Gastroesophageal sphincter (tissue), 4 donors: ENCODE results near the gene PCBD2. TPM values are rescaled to one million over a fixed set of nuclear protein-coding genes. Genes with fewer than 3 reads are reported as not detected.
"Not testable (repeated sequence)": the region's sequence is repeated elsewhere in the genome, so short reads cannot be mapped to it uniquely, and the experiment has no call there.

ENCODE experiments used
- ATAC-seq: fragments of 150-250 bp; one replicate; pipeline ENCODE4 v1.9.1; 2016; ENCODE audit warnings: mild to moderate bottlenecking, moderate library complexity
- H3K27ac ChIP-seq, 4 donors: fragments of 200-600 bp; sonication (generic) in 3 of 4; 1 replicate in 3 of 4; 2 replicates in 1 of 4; pipeline ENCODE4 v1.5.1; 2016 to 2019
- H3K27me3 ChIP-seq: fragments of 200-600 bp; sonication (generic); one replicate; pipeline ENCODE4 v1.5.1; 2019
- H3K36me3 ChIP-seq, 2 donors: fragments of 200-600 bp; sonication (generic); one replicate each; pipeline ENCODE4 v1.5.1; 2019; ENCODE audit warnings: control low read depth in 1 of 2
- H3K4me1 ChIP-seq, 3 donors: fragments of 200-600 bp; sonication (generic); 1 replicate in 2 of 3; 2 replicates in 1 of 3; pipeline ENCODE4 v1.5.1; 2016 to 2019; ENCODE audit warnings: control low read depth in 2 of 3
- H3K4me3 ChIP-seq, 2 donors: fragments of 200-600 bp; sonication (generic); one replicate each; pipeline ENCODE4 v1.5.1; 2019; ENCODE audit warnings: mild to moderate bottlenecking in 1 of 2, moderate library complexity in 1 of 2
- H3K9me3 ChIP-seq, 3 donors: fragments of 200-600 bp; sonication (generic); one replicate each; pipeline ENCODE4 v1.5.1; 2017 to 2019; ENCODE audit warnings: control low read depth in 2 of 3
- EP300 ChIP-seq: sonication (generic); formaldehyde crosslinking; IDR thresholded peaks from one replicate; pipeline ENCODE4 v1.6.1; 2017; ENCODE audit warnings: antibody characterized with exemption, mild to moderate bottlenecking
- POLR2A ChIP-seq, 2 donors: fragments of 450-650 bp; IDR thresholded peaks; one replicate each; pipeline ENCODE4 v1.6.1; 2017; ENCODE audit warnings: antibody characterized with exemption in 2 of 2, mild to moderate bottlenecking in 2 of 2, moderate library complexity in 1 of 2
- POLR2AphosphoS5 ChIP-seq: sonication (generic); formaldehyde crosslinking; IDR thresholded peaks from one replicate; pipeline ENCODE4 v1.6.1; 2017; ENCODE audit warnings: antibody characterized with exemption
- WGBS, 2 donors: methylation state at CpG; one replicate each; pipeline ENCODE4 v1.1.5; 2018; ENCODE audit warnings: low coverage in 1 of 2; 5-methylcytosine and 5-hydroxymethylcytosine counted together
- total RNA-seq, 4 donors: library from RNA; depleted of rRNA; stranded (reverse); fragments of >200 nt; gene quantifications; one replicate each; pipeline ENCODE4 v1.1.0, GENCODE V29; 2016
- TF ChIP-seq, protein P1 (sequence below), 4 experiments: fragments of 200-600 bp in 2 of 4; fragments of 450-650 bp in 2 of 4; sonication (generic) in 1 of 4; IDR thresholded peaks; one replicate each; pipeline ENCODE4 v1.5.1; 2017 to 2019; ENCODE audit warnings: antibody characterized with exemption in 4 of 4, mild to moderate bottlenecking in 2 of 4, moderate library complexity in 2 of 4

Gene PCBD2
- total RNA-seq, 4 donors from 2014 or later: 8.3 to 10.8 (median 9.5) TPM

DNA sequence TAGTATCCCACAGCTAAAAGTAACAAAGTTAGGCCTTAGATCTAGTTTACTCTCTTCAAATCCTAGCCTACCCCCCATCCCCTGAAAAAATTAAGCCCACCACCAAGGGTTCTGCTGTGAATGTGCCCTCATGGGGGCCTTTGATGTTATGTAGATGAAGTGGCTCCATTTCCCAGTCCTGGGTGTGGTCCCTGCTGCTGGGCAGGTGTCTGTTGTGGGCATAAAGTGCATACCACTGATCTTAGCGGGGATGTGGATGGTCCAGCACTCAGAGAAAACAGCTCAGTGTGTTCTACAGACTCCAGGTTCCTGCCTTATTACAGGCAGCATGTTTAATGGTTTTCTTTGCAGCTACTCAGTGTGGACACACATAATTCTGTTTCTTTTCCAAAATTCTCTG is 1.9 kb downstream of the PCBD2 start:
- ATAC-seq: no peak

GRCh38 chr5:134910752-134911151 is 5.8 kb downstream of the PCBD2 start:
- not testable (repeated sequence) for H3K9me3 ChIP-seq, H3K4me3 ChIP-seq, ATAC-seq, H3K27ac ChIP-seq, H3K27me3 ChIP-seq, H3K4me1 ChIP-seq
- WGBS, 2 donors: 80 to 100% methylated on average over 1 of the region's 2 CpGs
- H3K36me3 ChIP-seq: peaks cover 0 to 54% of the 10 kb centered on the region in 2 donors

More for the DNA sequence above, 1.9 kb downstream of the PCBD2 start:
- Histone ChIP-seq H3K27me3 (no peaks in the 10 kb centered on the region), H3K36me3 (peaks cover 0 to 23% of the 10 kb centered on the region in 2 donors), H3K4me3 (no peak overlapping the region), H3K9me3 (no peaks in the 10 kb centered on the region), H3K27ac (peak overlapping the region in 1 of 4 donors; percentile 99), H3K4me1 (peaks cover 0 to 12% (median 0%) of the 10 kb centered on the region in 3 donors)
- no peak for TF ChIP-seq EP300
- TF ChIP-seq POLR2A (IDR thresholded peaks at IDR 0.05): no peak
- TF ChIP-seq, protein P1, sequence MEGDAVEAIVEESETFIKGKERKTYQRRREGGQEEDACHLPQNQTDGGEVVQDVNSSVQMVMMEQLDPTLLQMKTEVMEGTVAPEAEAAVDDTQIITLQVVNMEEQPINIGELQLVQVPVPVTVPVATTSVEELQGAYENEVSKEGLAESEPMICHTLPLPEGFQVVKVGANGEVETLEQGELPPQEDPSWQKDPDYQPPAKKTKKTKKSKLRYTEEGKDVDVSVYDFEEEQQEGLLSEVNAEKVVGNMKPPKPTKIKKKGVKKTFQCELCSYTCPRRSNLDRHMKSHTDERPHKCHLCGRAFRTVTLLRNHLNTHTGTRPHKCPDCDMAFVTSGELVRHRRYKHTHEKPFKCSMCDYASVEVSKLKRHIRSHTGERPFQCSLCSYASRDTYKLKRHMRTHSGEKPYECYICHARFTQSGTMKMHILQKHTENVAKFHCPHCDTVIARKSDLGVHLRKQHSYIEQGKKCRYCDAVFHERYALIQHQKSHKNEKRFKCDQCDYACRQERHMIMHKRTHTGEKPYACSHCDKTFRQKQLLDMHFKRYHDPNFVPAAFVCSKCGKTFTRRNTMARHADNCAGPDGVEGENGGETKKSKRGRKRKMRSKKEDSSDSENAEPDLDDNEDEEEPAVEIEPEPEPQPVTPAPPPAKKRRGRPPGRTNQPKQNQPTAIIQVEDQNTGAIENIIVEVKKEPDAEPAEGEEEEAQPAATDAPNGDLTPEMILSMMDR (IDR thresholded peaks at IDR 0.05): no peak
- TF ChIP-seq POLR2AphosphoS5: no peak
- no CpG with 5 or more reads among the region's 1 CpG for WGBS, 2 donors

DNA sequence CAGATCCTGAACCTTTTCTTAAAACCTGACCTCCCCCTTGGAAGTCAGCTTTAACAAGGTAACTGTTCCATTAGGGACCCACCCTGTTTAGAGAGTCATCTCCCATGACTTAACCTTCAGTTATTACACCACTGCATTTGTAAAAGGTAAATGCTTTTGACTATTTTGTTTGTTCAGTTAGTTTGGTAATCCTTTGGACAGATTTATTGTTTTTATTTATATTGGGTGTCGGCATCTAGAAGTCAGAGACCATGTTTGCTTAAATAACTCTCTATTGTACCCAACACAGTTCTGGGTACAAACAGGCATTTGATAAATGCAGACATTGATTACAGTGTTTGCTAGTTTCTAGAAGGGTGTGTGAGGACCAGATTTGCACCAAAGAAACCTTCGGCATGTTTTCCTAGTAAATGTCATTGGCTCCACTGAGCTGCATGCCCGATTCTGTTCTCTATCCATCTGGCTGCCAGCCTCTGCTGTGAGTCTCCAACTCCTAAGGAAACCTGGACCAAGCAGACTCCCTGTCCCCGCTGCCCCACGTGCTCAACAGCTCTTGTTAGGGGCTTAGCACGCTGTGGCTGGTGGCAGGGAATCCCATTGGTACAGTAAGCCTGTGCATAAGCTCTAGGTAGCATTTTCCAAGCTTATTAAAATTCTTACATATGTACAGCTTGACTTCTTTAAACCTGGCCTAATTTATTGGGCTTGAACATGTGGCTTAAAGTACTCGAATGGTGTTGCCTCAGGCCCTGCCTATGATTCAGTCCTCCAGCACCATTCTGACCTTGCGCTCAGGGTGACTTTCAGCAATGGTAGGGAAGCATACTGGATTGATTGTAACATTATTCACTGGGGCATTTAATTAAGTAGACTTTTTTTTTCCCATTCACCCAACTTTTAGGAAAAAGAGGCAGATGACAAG is 6.6 kb downstream of the PCBD2 start:
- TF ChIP-seq POLR2A (IDR thresholded peaks at IDR 0.05): no peak
- Histone ChIP-seq H3K4me3 (no peak overlapping the region), H3K9me3 (no peaks in the 10 kb centered on the region), H3K4me1 (no peaks in the 10 kb centered on the region), H3K36me3 (peaks cover 0 to 56% of the 10 kb centered on the region in 2 donors), H3K27me3 (no peaks in the 10 kb centered on the region), H3K27ac (no peak overlapping the region)
- WGBS, 2 donors: 90 to 93% methylated on average over 6 of the region's 8 CpGs
- no peak for ATAC-seq

DNA sequence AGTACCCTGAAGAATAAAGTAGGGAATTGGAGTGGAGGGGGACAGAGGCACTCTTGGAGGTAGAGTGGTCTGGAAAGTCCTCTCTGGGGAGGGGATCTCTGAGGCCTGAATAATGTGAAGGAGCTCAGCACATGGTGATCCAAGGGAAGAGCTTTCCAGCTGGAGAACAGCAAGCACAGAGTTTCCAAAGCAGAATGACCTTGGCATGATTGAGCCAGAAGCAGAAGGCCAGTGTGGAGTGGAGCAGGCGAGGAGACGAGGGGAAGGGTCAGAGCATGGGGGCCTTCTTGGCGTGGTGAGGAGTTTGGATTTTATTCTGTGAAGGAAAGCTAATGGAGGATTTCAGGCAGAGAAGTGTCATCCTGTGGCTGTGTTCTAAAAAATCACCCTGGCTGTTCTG is 8.3 kb downstream of the PCBD2 start:
- Histone ChIP-seq H3K27ac (no peak overlapping the region), H3K4me1 (peaks cover 0 to under 1% (median 0%) of the 10 kb centered on the region in 3 donors), H3K27me3 (no peaks in the 10 kb centered on the region), H3K9me3 (no peaks in the 10 kb centered on the region), H3K4me3 (no peak overlapping the region), H3K36me3 (peaks cover 0 to 59% of the 10 kb centered on the region in 2 donors)
- no peak for ATAC-seq
- 67 to 100% methylated on average over 2 to 3 of the region's 3 CpGs for WGBS, 2 donors
- TF ChIP-seq, protein P1 (IDR thresholded peaks at IDR 0.05): no peak
- TF ChIP-seq EP300 (no peak), POLR2A (IDR thresholded peaks at IDR 0.05) (no peak)

GRCh38 chr5:134913795-134914194 is 8.9 kb downstream of the PCBD2 start:
- Histone ChIP-seq H3K4me1 (peaks cover 0 to 6% (median 0%) of the 10 kb centered on the region in 3 donors), H3K4me3 (no peak overlapping the region), H3K36me3 (peaks cover 0 to 59% of the 10 kb centered on the region in 2 donors), H3K27ac (no peak overlapping the region), H3K9me3 (no peaks in the 10 kb centered on the region), H3K27me3 (no peaks in the 10 kb centered on the region)
- no peak for TF ChIP-seq EP300
- no peak for TF ChIP-seq POLR2AphosphoS5
- TF ChIP-seq POLR2A (IDR thresholded peaks at IDR 0.05): no peak
- TF ChIP-seq, protein P1 (IDR thresholded peaks at IDR 0.05): no peak
- ATAC-seq: no peak
- WGBS, 2 donors: 88 to 100% methylated on average over 1 of the region's 1 CpG
